ENCODE results near the gene NDUFB2.
"Not testable (repeated sequence)": the region's sequence is repeated elsewhere in the genome, so short reads cannot be mapped to it uniquely, and the experiment has no call there.

NDUFB2 gene

GRCh38 chr7:140667476-140667875 lies 29.0 kb upstream of the NDUFB2 start:
- DNase-seq (ENCODE audit: insufficient read length, low spot score), result no peak
- TF ChIP-seq CTCF (IDR thresholded peaks at IDR 0.05; ENCODE audit: insufficient read depth, missing control alignments), result no peak
- no peak for FAIRE-seq

GRCh38 chr7:140668641-140669040 lies 27.9 kb upstream of the NDUFB2 start:
- TF ChIP-seq CTCF (IDR thresholded peaks at IDR 0.05; ENCODE audit: insufficient read depth, missing control alignments), result no peak
- no peak for FAIRE-seq
- DNase-seq (ENCODE audit: insufficient read length, low spot score), result no peak

GRCh38 chr7:140669352-140669751 lies 27.2 kb upstream of the NDUFB2 start:
- TF ChIP-seq CTCF (IDR thresholded peaks at IDR 0.05; ENCODE audit: insufficient read depth, missing control alignments), result no peak
- FAIRE-seq, result no peak
- DNase-seq (ENCODE audit: insufficient read length, low spot score), result no peak

GRCh38 chr7:140669862-140670261 lies 26.6 kb upstream of the NDUFB2 start:
- not testable (repeated sequence) for FAIRE-seq

GRCh38 chr7:140670343-140670935 lies 26.1 kb upstream of the NDUFB2 start:
- TF ChIP-seq CTCF (IDR thresholded peaks at IDR 0.05; ENCODE audit: insufficient read depth, missing control alignments), result no peak
- FAIRE-seq, result no peak
- DNase-seq (ENCODE audit: insufficient read length, low spot score), result no peak

More at GRCh38 chr7:140669862-140670261, 26.6 kb upstream of the NDUFB2 start:
- DNase-seq (ENCODE audit: insufficient read length, low spot score), result not testable (repeated sequence)

- TF ChIP-seq CTCF (IDR thresholded peaks at IDR 0.05; ENCODE audit: insufficient read depth, missing control alignments), result no peak
- FAIRE-seq, result no peak
- DNase-seq (ENCODE audit: insufficient read length, low spot score), result no peak
Observed at GRCh38 chr7:140671966-140672365, 24.5 kb upstream of the NDUFB2 start.

GRCh38 chr7:140672382-140673062 lies 24.0 kb upstream of the NDUFB2 start, which contains the start of gene ADCK2:
TSS of gene ADCK2 (plus strand) at chr7:140672945. CDS start at chr7:140673331, 386 bp downstream.
- no peak for FAIRE-seq
- no peak for TF ChIP-seq CTCF (IDR thresholded peaks at IDR 0.05; ENCODE audit: insufficient read depth, missing control alignments)
- peak; percentile 93 for DNase-seq (ENCODE audit: insufficient read length, low spot score)
